HG03097 (cell line): ENCODE results near the gene RBBP6.
"Not testable (repeated sequence)": the region's sequence is repeated elsewhere in the genome, so short reads cannot be mapped to it uniquely, and the experiment has no call there.

Experiments
- ATAC-seq: cut with Tn5 transposase; IDR thresholded peaks from one replicate; pipeline ENCODE4 v1.9.1; 2021; ENCODE audit not compliant: unreplicated experiment, low FRiP score

Gene RBBP6

DNA sequence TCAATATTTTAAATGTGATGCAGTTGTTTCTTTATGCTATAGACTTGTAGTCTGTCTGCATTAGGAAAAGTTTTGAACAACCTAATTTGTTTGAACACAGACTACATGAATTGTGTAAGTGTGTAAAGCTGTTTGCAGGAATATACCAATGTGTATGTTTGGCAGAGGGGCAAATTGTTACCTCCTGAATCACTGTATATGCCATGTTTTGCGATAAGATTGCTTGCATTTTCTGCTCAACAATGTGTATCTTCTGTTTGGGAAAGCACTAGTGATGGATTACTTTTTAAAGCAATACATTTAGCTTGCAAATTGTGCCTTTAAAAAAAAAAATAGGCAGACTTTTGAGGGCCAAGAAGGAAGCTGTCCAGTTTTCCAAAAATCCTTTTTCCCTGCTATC is 14.6 kb downstream of the RBBP6 start:
- ATAC-seq: no peak

DNA sequence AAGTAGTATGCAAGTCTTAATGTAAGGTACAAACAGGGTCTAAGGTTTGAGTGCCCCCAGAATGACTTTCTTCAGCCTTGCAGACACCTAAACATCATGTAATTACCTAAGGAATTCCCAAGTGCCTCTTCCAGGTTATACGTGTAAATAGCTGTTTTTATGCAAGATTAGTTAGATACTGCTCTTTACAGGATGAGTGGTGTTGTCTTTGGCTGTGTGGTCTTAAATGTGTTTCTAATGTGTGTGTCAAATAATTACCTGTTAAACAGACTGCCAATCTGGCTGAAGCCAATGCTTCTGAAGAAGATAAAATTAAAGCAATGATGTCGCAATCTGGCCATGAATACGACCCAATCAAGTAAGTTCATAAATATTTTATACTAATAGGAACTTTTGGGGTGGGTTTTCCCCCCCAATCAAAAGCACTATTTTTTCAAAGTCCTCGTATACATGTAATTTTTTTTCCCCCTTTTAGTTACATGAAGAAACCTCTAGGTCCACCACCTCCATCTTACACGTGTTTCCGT is 16.0 kb downstream of the RBBP6 start:
- no peak for ATAC-seq

DNA sequence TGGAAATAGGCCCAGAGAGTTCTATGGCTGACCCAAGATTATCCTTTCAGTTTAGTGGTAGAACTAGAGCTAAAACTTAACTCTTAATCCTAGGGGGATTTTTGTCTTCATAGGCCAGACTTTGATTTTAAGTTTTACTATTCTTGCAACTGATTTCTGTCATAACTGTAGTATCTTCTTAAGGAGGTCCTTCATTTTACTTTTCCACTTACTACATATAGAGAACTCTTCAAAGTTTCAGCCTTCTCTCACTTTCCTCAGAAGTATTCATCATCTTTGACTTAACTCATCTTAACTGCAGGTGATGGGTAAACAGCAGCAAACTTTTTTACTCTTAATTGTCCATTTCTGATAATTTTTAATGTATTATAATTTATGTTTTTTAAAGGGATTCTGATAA is 23.4 kb downstream of the RBBP6 start:
- ATAC-seq: no peak

DNA sequence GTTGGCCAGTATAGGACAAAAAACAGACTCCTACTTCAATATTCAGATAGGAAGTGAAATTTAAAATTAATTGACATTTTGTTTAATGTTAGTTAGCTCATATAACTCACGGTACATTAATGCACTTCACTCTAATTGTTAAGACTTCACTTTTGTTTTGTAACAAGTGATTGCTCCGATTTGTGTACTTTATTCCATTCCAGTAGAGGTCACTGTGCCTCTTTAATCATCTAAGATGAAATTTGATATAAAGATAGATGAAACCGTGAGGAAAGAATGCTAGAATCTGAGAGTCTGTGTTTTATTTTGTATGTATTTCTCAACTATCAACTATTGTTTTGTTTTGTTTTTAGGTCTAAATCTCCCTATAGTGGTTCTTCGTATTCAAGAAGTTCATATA is 29.0 kb downstream of the RBBP6 start:
- no peak for ATAC-seq

DNA sequence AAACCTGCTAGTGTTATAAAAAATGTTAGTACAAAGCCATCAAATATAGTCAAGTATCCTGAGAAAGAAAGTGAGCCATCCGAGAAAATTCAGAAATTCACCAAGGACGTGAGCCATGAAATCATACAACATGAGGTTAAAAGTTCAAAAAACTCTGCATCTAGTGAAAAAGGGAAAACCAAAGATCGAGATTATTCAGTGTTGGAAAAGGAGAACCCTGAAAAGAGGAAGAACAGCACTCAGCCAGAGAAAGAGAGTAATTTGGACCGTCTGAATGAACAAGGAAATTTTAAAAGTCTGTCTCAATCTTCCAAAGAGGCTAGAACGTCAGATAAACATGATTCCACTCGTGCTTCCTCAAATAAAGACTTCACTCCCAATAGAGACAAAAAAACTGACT is 31.7 kb downstream of the RBBP6 start:
- no peak for ATAC-seq

GRCh38 chr16:24572069-24572468 is 32.7 kb downstream of the RBBP6 start:
- no peak for ATAC-seq

DNA sequence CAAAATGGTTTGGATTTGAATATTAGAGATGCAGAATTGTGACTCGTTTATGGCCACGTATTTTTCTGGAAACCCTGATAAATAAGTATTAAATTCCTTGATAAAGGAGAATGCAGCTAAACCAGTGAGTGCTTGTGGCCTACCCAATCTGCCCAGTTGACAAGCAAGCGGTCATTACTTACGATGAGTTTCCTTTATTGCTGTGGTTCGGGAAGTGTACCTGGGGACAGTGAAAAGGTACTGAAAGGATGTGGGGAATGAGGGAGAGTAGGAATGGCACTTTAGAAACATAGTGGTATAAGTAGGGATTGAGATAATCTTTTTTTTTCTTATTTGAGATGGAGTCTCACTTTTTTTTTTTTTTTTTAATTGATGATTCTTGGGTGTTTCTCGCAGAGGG is 33.8 kb downstream of the RBBP6 start:
- ATAC-seq: no peak

GRCh38 chr16:24574515-24575485 is 35.4 kb downstream of the RBBP6 start:
- not testable (repeated sequence) for ATAC-seq

- ATAC-seq: not testable (repeated sequence)
Measured at GRCh38 chr16:24575791-24576190, 36.4 kb downstream of the RBBP6 start.

- ATAC-seq: no peak
Measured at GRCh38 chr16:24577167-24577566, 37.8 kb downstream of the RBBP6 start.

DNA sequence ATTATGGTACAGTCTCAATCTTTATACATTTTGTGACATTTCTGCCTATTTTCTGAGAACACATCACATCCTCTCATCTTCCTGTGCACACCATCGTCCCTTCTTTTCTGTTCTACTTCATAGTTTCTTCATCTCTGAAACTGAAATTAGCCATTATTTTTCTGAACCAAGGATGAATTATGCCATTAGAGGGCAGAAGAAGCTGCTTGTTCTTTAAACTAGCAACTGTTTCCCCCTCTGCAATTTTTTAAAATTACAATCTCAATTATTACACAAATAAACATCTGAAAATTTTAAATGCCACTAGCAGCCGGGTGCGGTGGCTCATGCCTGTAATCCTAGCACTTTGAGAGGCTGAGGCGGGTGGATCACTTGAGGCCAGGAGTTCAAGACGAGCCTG is 41.3 kb downstream of the RBBP6 start:
- no peak for ATAC-seq

- no peak for ATAC-seq
Measured at GRCh38 chr16:24583494-24583893, 44.1 kb downstream of the RBBP6 start.

- ATAC-seq: no peak
Measured at GRCh38 chr16:24589997-24590396, 50.6 kb downstream of the RBBP6 start.

GRCh38 chr16:24598777-24599437 is 59.5 kb downstream of the RBBP6 start:
- ATAC-seq: no peak

DNA sequence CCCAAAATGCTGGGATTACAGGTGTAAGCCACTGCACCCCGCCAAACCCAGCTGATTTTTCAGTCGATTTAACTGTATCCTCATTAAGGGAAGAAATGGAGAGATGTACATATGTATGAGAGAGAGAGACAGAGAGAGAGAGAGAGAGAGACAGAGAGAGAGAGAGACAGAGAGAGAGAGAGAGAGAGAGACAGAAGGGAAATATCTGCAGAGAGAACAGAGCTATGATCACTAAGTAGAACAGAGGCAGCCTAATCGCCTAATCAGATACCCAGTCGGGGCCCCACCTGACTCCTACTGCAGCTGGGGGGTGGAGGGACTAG is 70.0 kb downstream of the RBBP6 start:
- no peak for ATAC-seq

DNA sequence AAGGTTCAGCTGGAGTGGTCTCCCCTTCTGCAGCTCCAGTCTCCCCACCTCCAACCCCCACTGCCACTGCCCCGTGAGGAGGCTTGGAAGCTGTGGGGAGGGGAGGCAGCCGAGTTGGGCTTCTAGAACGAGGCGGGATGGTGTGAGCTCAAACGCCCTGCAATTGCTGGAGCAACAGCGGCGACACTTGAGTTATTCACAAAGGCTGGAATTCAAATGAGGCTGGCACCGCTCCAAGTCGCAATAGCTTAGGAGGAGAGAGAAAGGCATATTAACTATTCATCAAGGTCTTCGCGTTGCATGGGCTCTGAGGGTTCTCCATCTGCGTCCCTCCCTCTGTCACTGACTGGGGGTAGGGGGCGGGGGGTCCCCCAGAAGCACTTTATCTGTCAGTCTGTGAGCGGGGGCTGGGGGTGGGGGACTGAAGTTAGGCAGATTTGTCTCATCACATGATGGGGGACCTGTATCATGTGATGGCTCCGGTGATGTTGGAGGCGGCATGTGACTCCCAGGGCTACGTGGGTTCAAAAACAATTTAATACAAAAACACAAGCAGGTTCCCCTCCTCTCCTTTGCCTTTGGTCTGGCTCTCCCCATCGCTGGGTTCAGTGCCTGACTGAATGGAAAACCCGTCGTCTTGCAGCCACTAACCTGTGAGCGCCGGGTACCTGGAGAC is 70.5 kb downstream of the RBBP6 start:
- ATAC-seq: no peak

DNA sequence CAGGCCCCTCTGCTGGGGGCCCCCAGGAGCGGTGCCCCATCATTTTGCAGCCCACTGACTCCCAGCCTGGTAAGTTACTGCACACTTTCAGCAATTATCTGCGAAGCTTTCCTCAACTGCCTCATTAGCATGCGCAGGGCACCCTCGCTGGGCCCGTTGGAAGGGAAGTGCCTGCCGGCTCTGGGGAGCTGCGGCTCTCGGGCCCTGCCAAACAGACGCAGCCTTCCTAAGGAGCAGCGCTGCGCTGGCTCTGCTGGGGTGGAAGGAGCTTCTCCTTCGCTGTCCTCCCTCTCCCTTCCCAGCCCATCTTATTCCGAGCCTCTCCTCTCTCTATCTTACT is 71.0 kb downstream of the RBBP6 start:
- ATAC-seq: no peak

GRCh38 chr16:24611310-24611709 is 71.9 kb downstream of the RBBP6 start:
- no peak for ATAC-seq

DNA sequence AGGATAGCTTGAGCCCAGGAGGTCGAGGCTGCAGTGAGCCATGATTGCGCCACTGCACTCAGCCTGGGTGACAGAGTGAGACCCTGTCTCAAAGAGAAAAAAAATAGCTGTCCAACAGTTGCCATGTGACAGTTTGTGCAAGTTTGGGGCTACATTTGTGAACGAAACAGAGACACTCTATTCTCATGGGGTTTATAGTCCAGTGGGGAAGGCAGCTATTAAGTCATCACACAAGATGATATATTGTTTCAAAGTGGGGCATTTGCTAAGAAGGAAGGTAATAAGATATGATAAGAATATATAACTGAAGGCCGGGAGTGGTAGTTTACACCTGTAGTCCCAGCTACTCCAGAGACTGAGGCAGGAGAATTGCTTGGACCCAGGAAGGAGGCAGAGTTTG is 73.3 kb downstream of the RBBP6 start:
- ATAC-seq: no peak

DNA sequence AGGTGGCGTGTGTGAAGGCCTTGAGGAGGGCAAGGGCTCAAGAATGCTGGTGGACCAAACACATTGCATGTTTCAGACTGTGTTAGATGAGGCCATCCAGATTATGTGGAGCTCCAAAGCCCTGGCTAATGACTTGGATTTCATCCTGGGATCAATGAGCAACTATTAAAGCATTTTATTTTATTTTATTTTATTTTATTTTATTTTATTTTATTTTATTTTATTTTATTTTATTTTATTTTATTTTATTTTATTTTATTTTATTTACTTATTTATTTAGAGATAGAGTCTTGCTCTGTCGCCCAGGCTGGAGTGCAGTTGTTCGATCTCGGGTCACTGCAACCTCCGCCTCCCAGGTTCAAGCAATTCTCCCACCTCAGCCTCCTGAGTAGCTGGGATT is 73.9 kb downstream of the RBBP6 start:
- ATAC-seq: not testable (repeated sequence)

- ATAC-seq: no peak
Measured at GRCh38 chr16:24617502-24617901, 78.1 kb downstream of the RBBP6 start.
